Body of pancreas (tissue), 4 donors: ENCODE results near the gene RBM33.

Experiments used
- CTCF ChIP-seq, 7 experiments: fragments of 450-650 bp in 4 of 7; fragments of 200-600 bp in 3 of 7; sonication (generic) in 3 of 7; IDR thresholded peaks; one replicate each; pipeline ENCODE4 v1.5.1; 2016 to 2019; ENCODE audit warnings: antibody characterized with exemption in 7 of 7
- POLR2A ChIP-seq, 3 donors: fragments of 450-650 bp; IDR thresholded peaks; one replicate each; pipeline ENCODE4 v1.6.1; 2016; ENCODE audit warnings: antibody characterized with exemption in 3 of 3, mild to moderate bottlenecking in 2 of 3

- no peak for TF ChIP-seq CTCF (IDR thresholded peaks at IDR 0.05)
- no peak for TF ChIP-seq POLR2A (IDR thresholded peaks at IDR 0.05)
Observed at GRCh38 chr7:155701972-155702544, 57.6 kb downstream of the RBM33 start.
